Measurements from ENCODE around the gene CABP2.
A peak's percentile ranks its signal among the peaks of the same experiment; 100 is the strongest.
"Not testable (repeated sequence)": the region's sequence is repeated elsewhere in the genome, so short reads cannot be mapped to it uniquely, and the experiment has no call there.

The CABP2 gene

DNA sequence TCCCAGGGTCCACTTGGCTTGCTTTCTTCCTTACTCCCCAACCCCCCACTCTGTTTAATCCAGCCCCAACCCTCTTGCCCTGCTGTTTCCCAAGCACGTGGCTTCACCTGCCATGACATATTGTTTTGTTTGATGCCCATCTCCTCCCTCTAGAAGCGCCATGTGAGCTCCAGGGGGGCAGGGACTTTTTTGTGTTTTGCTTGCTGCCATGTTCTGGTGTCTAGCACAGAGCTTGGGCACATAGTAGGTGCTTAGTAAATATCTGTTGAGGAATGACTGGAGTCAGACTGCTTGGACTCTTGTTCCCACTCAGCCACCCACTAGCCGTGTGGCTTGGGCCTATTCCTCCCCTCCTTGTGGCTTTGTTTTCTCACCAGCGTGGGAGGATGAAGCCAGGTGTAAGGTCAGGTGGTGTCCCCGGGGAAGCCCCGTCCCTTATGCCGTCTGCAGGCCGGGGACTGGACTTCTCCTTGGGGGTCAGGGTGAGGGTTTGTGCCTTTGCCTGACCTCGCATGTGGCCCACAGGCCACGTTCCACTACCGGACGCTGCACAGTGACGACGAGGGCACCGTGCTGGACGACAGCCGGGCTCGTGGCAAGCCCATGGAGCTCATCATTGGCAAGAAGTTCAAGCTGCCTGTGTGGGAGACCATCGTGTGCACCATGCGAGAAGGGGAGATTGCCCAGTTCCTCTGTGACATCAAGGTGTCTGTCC is 36.6 kb downstream of the CABP2 start:
- peaks cover 19% of the 10 kb centered on the region for H3K36me3 ChIP-seq (ENCODE audit: control insufficient read depth, insufficient read depth, low read length)
- H3K4me3 ChIP-seq (replicated peaks; ENCODE audit: low read depth, low read length), result no peak overlapping the region
- TF ChIP-seq, protein P1, sequence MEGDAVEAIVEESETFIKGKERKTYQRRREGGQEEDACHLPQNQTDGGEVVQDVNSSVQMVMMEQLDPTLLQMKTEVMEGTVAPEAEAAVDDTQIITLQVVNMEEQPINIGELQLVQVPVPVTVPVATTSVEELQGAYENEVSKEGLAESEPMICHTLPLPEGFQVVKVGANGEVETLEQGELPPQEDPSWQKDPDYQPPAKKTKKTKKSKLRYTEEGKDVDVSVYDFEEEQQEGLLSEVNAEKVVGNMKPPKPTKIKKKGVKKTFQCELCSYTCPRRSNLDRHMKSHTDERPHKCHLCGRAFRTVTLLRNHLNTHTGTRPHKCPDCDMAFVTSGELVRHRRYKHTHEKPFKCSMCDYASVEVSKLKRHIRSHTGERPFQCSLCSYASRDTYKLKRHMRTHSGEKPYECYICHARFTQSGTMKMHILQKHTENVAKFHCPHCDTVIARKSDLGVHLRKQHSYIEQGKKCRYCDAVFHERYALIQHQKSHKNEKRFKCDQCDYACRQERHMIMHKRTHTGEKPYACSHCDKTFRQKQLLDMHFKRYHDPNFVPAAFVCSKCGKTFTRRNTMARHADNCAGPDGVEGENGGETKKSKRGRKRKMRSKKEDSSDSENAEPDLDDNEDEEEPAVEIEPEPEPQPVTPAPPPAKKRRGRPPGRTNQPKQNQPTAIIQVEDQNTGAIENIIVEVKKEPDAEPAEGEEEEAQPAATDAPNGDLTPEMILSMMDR (IDR thresholded peaks at IDR 0.05; ENCODE audit: insufficient read depth, low read length, poor library complexity, severe bottlenecking), result no peak

DNA sequence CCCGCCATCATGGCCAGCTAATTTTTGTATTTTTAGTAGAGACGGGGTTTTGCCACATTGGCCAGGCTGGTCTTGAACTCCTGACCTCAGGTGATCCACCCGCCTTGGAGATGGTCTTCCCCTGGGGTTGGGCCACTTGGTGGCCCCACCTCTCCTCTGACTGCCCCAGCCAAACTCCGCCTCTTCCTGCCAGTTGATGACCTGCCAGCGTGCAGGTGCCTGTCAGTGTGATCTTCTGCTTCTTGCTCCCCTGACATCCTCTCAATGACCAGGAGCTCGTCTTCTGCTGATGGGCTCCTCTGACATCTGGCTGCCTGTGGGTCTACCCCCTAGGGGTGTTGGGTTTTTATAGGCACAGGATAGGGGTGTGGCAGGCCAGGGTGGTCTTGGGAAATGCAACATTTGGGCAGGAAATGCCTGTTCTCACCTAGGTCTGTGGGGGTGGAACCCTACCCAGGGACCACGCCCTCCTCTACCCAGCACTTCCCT is 37.3 kb downstream of the CABP2 start:
- peaks cover 14% of the 10 kb centered on the region for H3K36me3 ChIP-seq (ENCODE audit: control insufficient read depth, insufficient read depth, low read length)
- peak; percentile 82 for DNase-seq (ENCODE audit: extremely low read depth, insufficient read length)
- H3K27me3 ChIP-seq (replicated peaks; ENCODE audit: control insufficient read depth, insufficient read depth, low read length); H3K4me3 ChIP-seq (replicated peaks; ENCODE audit: low read depth, low read length): not testable (repeated sequence)

More for the DNA sequence above, 36.6 kb downstream of the CABP2 start:
- peak; percentile 87 for DNase-seq (ENCODE audit: extremely low read depth, insufficient read length)
- no peaks in the 10 kb centered on the region for H3K27me3 ChIP-seq (replicated peaks; ENCODE audit: control insufficient read depth, insufficient read depth, low read length)

DNA sequence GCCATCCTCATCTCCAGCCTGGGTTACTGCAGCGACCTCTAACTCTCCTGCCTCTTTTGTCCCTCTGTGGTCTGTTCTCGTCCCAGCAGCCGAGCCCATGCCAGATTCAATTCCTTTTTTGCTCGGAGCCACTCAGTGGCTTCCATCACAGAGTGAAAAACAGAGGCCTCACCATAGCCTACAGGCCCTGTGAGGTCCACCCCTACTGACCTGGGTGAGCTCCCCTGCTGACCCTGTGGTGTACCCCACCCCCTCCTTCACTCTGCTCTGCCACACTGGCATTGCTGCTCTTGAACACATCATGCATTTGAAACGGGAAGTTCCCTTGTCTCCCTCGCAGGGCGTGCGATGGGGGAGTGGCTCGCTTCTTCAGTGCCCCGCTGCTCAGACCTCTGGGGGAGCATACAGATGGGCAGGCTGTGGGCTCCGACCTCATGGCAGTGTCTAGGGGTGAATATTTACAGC is 38.4 kb downstream of the CABP2 start:
- Histone ChIP-seq H3K27me3 (replicated peaks; ENCODE audit: control insufficient read depth, insufficient read depth, low read length) (no peaks in the 10 kb centered on the region), H3K4me3 (replicated peaks; ENCODE audit: low read depth, low read length) (peak overlapping the region; percentile 63), H3K36me3 (ENCODE audit: control insufficient read depth, insufficient read depth, low read length) (peaks cover 6% of the 10 kb centered on the region)
- TF ChIP-seq, protein P1 (IDR thresholded peaks at IDR 0.05; ENCODE audit: insufficient read depth, low read length, poor library complexity, severe bottlenecking), result no peak
- peak; percentile 81 for DNase-seq (ENCODE audit: extremely low read depth, insufficient read length)

DNA sequence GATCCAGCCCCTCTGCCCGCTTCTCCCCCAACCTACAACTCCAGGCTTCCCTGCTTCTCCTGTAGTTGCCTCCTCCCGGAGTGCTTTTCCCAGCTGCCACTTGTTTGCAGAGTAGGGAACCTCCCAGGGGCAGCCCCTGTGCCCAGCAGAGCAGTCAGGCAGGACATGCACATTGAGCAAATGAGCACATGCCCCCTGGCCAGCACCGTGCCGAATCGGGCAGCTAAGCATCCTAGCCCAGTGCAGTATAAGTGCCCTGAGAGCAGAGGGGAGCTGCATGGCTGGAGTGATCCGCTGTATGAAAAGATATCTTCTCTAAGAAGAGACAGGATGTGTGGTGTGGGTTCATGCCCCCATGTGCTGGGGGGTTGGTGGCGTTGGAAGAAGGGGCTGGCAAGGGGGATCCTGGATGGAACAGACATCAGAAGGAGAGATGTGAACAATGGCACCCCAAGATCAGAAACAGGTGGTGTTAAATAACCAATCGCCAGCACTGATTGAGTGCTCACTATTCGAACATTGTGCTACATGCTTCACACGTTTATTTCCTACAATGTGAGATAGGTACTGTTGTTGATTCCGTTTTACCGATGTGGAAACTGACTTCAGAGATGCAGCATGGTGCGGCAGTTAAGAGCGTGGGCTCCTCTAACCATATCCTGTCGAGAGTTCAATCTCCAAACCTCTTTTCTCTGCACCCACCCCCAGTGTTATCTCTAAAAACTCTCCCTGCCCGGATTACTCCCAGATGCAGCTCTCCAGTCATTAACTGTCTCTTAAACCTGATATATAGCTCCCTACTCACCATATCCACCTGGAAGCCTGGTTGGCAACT is 39.2 kb downstream of the CABP2 start:
- Histone ChIP-seq H3K4me3 (replicated peaks; ENCODE audit: low read depth, low read length) (peak overlapping the region; percentile 63), H3K27me3 (replicated peaks; ENCODE audit: control insufficient read depth, insufficient read depth, low read length) (no peaks in the 10 kb centered on the region), H3K36me3 (ENCODE audit: control insufficient read depth, insufficient read depth, low read length) (peaks cover under 1% of the 10 kb centered on the region; the same call in 1 of the 2 replicates)
- peak; percentile 50 for DNase-seq (ENCODE audit: extremely low read depth, insufficient read length)
- TF ChIP-seq, protein P1 (IDR thresholded peaks at IDR 0.05; ENCODE audit: insufficient read depth, low read length, poor library complexity, severe bottlenecking), result no peak

DNA sequence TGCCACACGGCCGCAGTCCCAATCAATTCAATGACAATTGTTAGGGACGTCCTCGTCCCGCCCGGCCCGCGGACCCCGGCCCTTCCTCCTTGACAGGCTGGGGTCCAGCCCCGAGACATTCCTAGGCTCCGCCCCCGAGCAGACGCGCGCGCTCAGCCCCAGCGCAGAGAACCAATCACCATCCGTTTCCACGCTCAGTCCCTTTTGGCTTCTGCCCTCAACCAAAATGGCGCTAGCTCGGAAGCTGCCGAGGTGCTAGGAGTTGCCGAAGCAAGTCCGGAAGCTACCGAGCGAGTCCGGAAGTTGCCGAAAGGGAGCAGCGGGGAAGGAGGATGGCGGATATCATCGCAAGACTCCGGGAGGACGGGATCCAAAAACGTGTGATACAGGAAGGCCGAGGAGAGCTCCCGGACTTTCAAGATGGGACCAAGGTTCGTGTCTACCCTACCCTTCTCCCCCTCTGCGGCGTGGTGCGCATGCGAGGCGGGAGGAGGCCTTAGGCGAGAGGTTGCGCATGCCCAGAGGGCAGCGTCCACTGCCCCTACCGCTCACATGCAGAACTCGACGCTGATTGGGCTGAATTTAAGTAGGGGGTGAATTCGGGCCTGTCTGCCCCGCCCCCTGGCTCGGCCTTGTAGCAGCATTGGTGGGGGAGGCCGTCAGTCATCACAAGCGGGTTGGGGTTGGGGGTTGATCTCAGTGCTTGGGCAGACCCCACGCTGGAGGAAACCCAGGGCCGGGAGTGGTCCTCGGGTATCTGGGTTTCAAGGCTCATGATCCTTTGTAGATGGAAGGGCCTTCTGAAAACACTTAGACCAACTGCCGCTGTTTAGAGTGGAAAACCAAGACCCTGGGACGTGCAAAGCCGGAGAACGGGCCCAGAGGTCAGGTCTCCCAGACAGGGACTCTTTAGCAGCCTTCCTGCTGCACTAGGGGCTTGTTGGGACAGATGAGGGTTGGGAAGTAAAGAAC is 40.1 kb downstream of the CABP2 start, which contains the start of gene AIP:
TSS of gene AIP (plus strand) at position 200 of the 972 bp plus-strand sequence. CDS start at position 333, 133 bp downstream.
- peak; percentile 96 for DNase-seq (ENCODE audit: extremely low read depth, insufficient read length)
- Histone ChIP-seq H3K36me3 (ENCODE audit: control insufficient read depth, insufficient read depth, low read length) (no peaks in the 10 kb centered on the region; the same call in 1 of the 2 replicates), H3K27me3 (replicated peaks; ENCODE audit: control insufficient read depth, insufficient read depth, low read length) (no peaks in the 10 kb centered on the region), H3K4me3 (replicated peaks; ENCODE audit: low read depth, low read length) (peak within 1 kb of the TSS; percentile 63)
- TF ChIP-seq, protein P1 (IDR thresholded peaks at IDR 0.05; ENCODE audit: insufficient read depth, low read length, poor library complexity, severe bottlenecking), result peak; percentile 3

Data from GM06990 (cell line).